CD1c-positive myeloid dendritic cell (primary cell): ENCODE data around the gene LSM14B.
A peak's percentile ranks its signal among the peaks of the same experiment; 100 is the strongest.
"Not testable (repeated sequence)": the region's sequence is repeated elsewhere in the genome, so short reads cannot be mapped to it uniquely, and the experiment has no call there.

Source experiments
- DNase-seq: peaks from one replicate; pipeline ENCODE4 v3.0.0-alpha.2; 2016; ENCODE audit errors: extremely low spot score

Gene LSM14B

GRCh38 chr20:62112368-62112767 lies 9.9 kb upstream of the LSM14B start:
- DNase-seq, result no peak

- no peak for DNase-seq
These were observed 7.4 kb upstream of the LSM14B start for GRCh38 chr20:62114894-62115293.

DNA sequence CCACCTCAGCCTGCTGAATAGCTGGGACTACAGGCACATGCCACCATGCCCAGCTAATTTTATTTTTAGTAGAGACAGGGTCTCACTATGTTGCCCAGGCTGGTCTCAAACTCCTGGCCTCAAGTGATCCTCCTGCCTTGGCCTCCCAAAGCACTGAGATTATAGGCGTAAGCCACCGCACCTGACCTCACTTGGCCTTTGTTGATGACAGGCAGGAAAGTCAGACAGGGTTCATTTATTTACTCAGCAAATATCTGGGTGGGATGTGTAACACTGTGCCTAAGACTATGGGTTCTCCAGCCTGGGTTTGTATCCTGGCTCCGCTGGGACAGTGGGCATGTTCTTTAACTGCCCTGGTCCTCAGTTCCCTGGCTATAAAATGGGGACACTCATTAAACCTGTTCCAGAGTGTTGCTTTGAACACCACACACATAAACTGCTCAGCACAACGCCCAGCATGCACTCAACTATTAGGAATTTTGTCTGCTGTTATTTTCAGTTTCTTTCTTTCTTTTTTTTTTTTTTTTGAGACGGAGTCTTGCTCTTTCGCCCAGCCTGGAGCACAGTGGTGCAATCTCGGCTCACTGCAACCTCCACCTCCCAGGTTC lies 6.4 kb upstream of the LSM14B start:
- DNase-seq, result not testable (repeated sequence)

GRCh38 chr20:62116558-62117361 lies 5.5 kb upstream of the LSM14B start:
- DNase-seq, result no peak

- no peak for DNase-seq
These were observed 5.0 kb upstream of the LSM14B start for GRCh38 chr20:62117362-62117646.

DNA sequence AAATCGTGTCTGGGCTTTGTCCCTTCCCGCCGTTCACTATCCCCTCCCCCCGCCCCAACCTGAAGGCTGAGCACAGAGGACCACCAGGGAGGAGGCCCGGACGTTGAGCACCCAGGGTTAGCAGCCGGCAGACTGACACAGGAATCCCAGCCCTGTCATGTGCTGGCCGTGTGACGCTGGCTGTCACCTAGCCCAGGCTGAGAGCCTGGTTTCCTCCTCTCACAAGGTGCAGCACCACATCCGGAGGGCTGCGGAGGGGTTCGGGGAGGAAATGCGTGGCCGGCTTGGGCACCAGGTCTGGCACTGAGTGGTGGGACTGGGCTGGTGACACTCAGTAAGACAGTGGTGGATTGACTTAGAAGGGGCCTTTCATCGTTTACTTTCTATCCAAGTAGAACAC lies 4.6 kb upstream of the LSM14B start:
- peak; percentile 26 for DNase-seq

GRCh38 chr20:62118113-62119043 lies 3.9 kb upstream of the LSM14B start:
- no peak for DNase-seq

GRCh38 chr20:62119115-62119514 lies 3.2 kb upstream of the LSM14B start:
- DNase-seq, result no peak

GRCh38 chr20:62119591-62120364 lies 2.5 kb upstream of the LSM14B start:
- DNase-seq, result no peak

DNA sequence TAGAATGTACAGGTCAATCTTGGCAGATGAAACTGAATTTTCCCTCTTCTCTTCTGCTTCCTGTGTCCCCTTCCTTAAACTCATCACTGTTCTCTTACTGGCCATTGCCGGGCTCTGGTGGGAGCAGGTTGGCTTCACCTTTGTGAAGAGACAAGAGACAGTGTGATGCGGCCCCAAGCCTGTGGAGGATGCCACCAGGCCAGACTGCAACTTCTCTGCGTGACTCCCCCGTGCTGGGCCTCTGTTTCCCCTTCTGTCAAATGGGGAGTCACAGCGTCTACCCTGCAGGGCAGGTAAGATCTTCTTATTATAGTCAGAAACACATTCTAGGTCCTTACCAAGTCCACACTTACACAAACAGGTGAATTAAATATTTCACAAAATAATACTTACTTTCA lies 1.9 kb upstream of the LSM14B start:
- no peak for DNase-seq

- DNase-seq, result peak; percentile 89
These were observed 1.1 kb upstream of the LSM14B start for GRCh38 chr20:62120990-62121775.

DNA sequence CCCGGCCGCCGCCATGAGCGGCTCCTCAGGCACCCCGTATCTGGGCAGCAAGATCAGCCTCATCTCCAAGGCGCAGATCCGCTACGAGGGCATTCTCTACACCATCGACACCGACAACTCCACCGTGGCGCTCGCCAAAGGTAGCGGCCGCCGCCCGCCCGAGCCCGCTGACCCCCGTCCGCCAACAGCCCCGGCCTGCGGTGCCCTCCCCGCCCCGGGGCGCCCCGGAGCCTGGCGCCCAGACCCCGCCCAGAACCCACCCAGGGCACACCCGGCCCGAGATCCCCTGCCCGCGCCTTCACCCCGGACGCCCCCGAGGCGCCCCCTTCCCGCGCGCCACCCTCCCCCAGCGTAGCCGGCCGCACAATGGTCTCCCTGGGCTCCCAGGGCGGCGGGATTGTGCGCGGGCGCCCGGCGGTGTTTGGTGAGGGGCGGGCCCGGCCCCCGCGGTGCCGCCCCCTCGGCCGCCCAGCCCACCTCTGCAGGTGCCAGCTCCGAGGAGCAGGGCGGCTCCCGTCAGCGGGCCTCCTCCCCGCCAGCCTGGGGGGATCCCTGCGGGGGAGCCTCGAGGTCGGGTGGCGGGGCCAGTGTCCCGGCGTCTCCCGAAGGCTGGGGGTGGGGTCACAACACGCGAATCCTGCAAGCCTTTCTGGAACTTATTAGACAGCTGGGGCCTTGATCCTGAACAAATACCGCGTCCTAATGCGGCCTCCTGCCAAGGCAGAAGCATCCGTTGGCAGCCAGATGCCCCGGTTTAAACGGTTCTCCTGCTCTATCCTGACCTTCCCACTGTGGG lies 577 bp downstream of the LSM14B start:
- peak; percentile 8 for DNase-seq

DNA sequence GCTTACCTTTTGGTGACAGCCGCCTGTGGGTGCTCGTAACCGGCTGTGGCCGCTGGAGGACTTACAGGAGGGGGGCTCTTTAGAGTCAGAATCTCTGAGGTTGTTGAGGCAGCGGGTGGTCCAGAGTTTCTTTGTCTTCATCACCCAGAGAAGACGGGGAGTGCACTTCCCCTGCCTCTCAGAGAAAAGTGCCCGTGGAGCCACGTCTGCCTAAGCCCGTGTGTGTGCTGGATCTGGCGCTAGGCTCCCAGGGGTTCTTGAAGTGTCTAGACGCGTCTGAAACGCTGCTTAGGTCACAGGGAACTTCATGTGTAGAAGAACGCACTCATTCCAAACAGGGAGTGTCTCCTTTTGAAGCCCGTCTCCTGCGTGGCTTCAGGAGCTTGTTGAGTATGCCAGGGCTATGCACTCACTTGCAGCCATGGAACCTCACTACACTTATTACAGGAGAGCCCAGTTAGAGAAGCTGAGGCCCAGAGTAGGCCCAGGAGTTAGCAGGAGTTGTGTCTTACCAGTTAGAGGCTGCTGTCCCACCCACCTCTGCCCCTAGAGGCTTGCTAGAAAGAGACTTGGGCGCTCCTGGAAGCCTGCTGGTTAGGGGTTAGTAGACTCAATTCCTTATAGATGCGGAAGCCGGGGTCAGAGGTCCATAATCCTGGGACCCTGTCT lies 1.3 kb downstream of the LSM14B start:
- no peak for DNase-seq

- DNase-seq, result no peak
These were observed 3.9 kb downstream of the LSM14B start for GRCh38 chr20:62126141-62126540.

GRCh38 chr20:62127799-62128198 lies 5.5 kb downstream of the LSM14B start:
- no peak for DNase-seq

DNA sequence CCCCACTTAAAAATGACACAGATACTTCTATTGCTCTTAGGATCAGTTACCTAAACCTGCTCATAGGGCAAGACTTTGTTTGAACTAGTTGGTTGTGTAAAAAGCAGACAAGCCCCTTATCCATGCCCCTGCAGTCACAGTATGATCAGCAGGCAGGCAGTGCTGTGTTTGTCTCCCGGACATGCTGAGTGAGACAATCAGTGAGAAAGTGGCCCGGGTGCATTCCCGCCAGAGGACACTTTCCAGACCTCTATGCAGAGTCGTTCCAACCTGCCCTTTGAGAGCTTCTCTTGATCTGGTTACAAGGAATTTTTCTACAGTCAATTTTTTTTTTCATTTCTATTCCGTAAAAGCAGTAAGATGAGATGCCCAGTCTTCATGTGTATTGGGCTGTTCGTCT lies 6.2 kb downstream of the LSM14B start:
- no peak for DNase-seq

- DNase-seq, result no peak
These were observed 7.7 kb downstream of the LSM14B start for GRCh38 chr20:62129731-62130531.

- DNase-seq, result no peak
These were observed 9.5 kb downstream of the LSM14B start for GRCh38 chr20:62131560-62132320.
